ENCODE data around the gene DCST1.

- peak; percentile 93 for TF ChIP-seq CTCF (conservative IDR thresholded peaks at IDR 0.05; ENCODE audit: low read length)
- no peak for TF ChIP-seq EZH2phosphoT487 (IDR thresholded peaks at IDR 0.05; ENCODE audit: borderline replicate concordance, low read depth, low read length)
Measured at GRCh38 chr1:155050560-155051341, 17.1 kb downstream of the DCST1 start, which contains the start of gene ADAM15.
